ENCODE results near the gene HES7.

DNA sequence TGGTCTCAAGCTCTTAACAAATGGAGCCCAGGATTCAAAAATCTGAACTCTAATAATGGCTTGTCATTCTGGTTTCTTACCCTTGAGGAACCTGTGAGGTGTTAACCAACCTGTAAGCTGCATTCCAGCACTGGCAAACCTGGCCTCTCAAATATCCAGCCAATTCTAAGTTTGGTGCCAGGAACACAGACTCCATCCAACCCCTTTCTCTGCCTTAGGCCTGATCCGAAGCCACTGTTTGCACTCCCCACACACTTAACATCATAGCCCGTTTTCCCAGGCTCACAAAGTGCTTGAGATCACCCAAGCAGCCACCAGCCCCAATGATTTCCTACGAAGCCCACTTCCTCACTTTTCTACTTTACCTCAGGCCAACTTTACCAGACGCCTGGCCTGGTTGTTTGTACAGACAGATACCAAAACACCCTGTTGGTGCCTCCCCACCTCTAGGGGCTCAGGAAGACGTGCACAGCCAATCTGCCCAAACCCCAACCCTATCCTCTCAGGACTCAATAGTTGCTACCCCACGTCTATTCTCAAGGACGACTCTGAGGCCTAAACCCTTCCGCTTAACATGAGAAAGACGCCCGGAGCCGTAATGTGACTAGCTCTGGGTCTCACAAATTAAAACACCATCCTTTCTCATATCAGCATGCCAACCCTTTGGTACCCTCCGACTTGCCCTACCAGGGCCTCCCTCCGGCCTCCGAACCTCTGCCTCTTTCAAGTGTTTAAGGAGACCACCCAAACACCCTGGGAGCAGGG, 31.5 kb upstream of the HES7 start:
- no peak for TF ChIP-seq NR1H2 (CRISPR knock-in tag; IDR thresholded peaks at IDR 0.05)
- TF ChIP-seq ZNF121 (CRISPR knock-in tag; IDR thresholded peaks at IDR 0.05) = no peak
- TF ChIP-seq, protein P1, sequence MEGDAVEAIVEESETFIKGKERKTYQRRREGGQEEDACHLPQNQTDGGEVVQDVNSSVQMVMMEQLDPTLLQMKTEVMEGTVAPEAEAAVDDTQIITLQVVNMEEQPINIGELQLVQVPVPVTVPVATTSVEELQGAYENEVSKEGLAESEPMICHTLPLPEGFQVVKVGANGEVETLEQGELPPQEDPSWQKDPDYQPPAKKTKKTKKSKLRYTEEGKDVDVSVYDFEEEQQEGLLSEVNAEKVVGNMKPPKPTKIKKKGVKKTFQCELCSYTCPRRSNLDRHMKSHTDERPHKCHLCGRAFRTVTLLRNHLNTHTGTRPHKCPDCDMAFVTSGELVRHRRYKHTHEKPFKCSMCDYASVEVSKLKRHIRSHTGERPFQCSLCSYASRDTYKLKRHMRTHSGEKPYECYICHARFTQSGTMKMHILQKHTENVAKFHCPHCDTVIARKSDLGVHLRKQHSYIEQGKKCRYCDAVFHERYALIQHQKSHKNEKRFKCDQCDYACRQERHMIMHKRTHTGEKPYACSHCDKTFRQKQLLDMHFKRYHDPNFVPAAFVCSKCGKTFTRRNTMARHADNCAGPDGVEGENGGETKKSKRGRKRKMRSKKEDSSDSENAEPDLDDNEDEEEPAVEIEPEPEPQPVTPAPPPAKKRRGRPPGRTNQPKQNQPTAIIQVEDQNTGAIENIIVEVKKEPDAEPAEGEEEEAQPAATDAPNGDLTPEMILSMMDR (IDR thresholded peaks at IDR 0.05) = no peak
- TF ChIP-seq, protein P2, sequence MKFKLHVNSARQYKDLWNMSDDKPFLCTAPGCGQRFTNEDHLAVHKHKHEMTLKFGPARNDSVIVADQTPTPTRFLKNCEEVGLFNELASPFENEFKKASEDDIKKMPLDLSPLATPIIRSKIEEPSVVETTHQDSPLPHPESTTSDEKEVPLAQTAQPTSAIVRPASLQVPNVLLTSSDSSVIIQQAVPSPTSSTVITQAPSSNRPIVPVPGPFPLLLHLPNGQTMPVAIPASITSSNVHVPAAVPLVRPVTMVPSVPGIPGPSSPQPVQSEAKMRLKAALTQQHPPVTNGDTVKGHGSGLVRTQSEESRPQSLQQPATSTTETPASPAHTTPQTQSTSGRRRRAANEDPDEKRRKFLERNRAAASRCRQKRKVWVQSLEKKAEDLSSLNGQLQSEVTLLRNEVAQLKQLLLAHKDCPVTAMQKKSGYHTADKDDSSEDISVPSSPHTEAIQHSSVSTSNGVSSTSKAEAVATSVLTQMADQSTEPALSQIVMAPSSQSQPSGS (CRISPR knock-in tag; IDR thresholded peaks at IDR 0.05; ENCODE audit: borderline replicate concordance, low read depth) = no peak
- no peak for TF ChIP-seq GRHL2 (CRISPR knock-in tag; IDR thresholded peaks at IDR 0.05; ENCODE audit: insufficient replicate concordance, severe bottlenecking)
- no peak for TF ChIP-seq SP1 (CRISPR knock-in tag; conservative IDR thresholded peaks at IDR 0.05)
- TF ChIP-seq FOXJ3 (CRISPR knock-in tag; IDR thresholded peaks at IDR 0.05; ENCODE audit: borderline replicate concordance) = no peak
- no peak for TF ChIP-seq ETV6 (CRISPR knock-in tag; IDR thresholded peaks at IDR 0.05)
- no peak for TF ChIP-seq TCF7 (CRISPR knock-in tag; IDR thresholded peaks at IDR 0.05; ENCODE audit: low read depth)
- TF ChIP-seq, protein P3, sequence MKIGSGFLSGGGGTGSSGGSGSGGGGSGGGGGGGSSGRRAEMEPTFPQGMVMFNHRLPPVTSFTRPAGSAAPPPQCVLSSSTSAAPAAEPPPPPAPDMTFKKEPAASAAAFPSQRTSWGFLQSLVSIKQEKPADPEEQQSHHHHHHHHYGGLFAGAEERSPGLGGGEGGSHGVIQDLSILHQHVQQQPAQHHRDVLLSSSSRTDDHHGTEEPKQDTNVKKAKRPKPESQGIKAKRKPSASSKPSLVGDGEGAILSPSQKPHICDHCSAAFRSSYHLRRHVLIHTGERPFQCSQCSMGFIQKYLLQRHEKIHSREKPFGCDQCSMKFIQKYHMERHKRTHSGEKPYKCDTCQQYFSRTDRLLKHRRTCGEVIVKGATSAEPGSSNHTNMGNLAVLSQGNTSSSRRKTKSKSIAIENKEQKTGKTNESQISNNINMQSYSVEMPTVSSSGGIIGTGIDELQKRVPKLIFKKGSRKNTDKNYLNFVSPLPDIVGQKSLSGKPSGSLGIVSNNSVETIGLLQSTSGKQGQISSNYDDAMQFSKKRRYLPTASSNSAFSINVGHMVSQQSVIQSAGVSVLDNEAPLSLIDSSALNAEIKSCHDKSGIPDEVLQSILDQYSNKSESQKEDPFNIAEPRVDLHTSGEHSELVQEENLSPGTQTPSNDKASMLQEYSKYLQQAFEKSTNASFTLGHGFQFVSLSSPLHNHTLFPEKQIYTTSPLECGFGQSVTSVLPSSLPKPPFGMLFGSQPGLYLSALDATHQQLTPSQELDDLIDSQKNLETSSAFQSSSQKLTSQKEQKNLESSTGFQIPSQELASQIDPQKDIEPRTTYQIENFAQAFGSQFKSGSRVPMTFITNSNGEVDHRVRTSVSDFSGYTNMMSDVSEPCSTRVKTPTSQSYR (CRISPR knock-in tag; IDR thresholded peaks at IDR 0.05) = no peak
- TF ChIP-seq, protein P4, sequence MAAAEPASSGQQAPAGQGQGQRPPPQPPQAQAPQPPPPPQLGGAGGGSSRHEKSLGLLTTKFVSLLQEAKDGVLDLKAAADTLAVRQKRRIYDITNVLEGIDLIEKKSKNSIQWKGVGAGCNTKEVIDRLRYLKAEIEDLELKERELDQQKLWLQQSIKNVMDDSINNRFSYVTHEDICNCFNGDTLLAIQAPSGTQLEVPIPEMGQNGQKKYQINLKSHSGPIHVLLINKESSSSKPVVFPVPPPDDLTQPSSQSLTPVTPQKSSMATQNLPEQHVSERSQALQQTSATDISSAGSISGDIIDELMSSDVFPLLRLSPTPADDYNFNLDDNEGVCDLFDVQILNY (CRISPR knock-in tag; IDR thresholded peaks at IDR 0.05) = no peak
- TF ChIP-seq, protein P5, sequence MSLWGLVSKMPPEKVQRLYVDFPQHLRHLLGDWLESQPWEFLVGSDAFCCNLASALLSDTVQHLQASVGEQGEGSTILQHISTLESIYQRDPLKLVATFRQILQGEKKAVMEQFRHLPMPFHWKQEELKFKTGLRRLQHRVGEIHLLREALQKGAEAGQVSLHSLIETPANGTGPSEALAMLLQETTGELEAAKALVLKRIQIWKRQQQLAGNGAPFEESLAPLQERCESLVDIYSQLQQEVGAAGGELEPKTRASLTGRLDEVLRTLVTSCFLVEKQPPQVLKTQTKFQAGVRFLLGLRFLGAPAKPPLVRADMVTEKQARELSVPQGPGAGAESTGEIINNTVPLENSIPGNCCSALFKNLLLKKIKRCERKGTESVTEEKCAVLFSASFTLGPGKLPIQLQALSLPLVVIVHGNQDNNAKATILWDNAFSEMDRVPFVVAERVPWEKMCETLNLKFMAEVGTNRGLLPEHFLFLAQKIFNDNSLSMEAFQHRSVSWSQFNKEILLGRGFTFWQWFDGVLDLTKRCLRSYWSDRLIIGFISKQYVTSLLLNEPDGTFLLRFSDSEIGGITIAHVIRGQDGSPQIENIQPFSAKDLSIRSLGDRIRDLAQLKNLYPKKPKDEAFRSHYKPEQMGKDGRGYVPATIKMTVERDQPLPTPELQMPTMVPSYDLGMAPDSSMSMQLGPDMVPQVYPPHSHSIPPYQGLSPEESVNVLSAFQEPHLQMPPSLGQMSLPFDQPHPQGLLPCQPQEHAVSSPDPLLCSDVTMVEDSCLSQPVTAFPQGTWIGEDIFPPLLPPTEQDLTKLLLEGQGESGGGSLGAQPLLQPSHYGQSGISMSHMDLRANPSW (CRISPR knock-in tag; conservative IDR thresholded peaks at IDR 0.05; ENCODE audit: low read depth) = no peak
- TF ChIP-seq CREM (CRISPR knock-in tag; IDR thresholded peaks at IDR 0.05) = no peak
- TF ChIP-seq TEAD4 (CRISPR knock-in tag; IDR thresholded peaks at IDR 0.05) = no peak
